Colonic mucosa (tissue), 4 donors: ENCODE data around the gene MEGF6. TPM values are rescaled to one million over a fixed set of nuclear protein-coding genes. Genes with fewer than 3 reads are reported as not detected.

Experiments
- DNase-seq: peaks from one replicate; pipeline ENCODE4 v3.0.0-alpha.2; 2020
- H3K27ac ChIP-seq: fragments of 200-600 bp; one replicate; pipeline ENCODE4 v1.8.0; 2021
- H3K27me3 ChIP-seq: fragments of 200-600 bp; one replicate; pipeline ENCODE4 v1.8.0; 2021
- H3K36me3 ChIP-seq: fragments of 200-600 bp; one replicate; pipeline ENCODE4 v1.8.0; 2021
- H3K4me1 ChIP-seq: fragments of 200-600 bp; one replicate; pipeline ENCODE4 v1.8.0; 2021; ENCODE audit warnings: mild to moderate bottlenecking
- H3K4me3 ChIP-seq: fragments of 200-600 bp; one replicate; pipeline ENCODE4 v1.8.0; 2021
- H3K9ac ChIP-seq, 2 donors: one replicate each; pipeline ENCODE4 v1.7.0; 2013; ENCODE audit warnings: control low read depth in 2 of 2, low read depth in 2 of 2, low read length in 2 of 2
- H3K9me3 ChIP-seq: fragments of 200-600 bp; one replicate; pipeline ENCODE4 v1.8.0; 2021
- intact Hi-C: fragments of 100-400 bp; cut with DNase I; formaldehyde crosslinking; loops from one replicate; pipeline ENCODE4 v1.14.1; 2022
- total RNA-seq, 2 donors: library from RNA; stranded (reverse); fragmentation: NEBNext Ultra II Directional in 1 of 2; extraction: Animal tissue kit (Norgen Biotek cat#: 25700) in 1 of 2; gene quantifications; one replicate each; pipeline ENCODE4 v1.2.1, GENCODE V29; 2021
- TF ChIP-seq, protein P1 (sequence below): fragments of 200-600 bp; IDR thresholded peaks from one replicate; pipeline ENCODE4 v1.8.0; 2022; ENCODE audit warnings: antibody characterized with exemption, mild to moderate bottlenecking
- donor health status: healthy.
- donor health status: DM: no; HTN: no; CAD: no.
- donor health status: DM: no; HTN: no; CAD: no.

The MEGF6 gene
- total RNA-seq, 2 donors from 2014 or later: 5.2 to 6.4 TPM

DNA sequence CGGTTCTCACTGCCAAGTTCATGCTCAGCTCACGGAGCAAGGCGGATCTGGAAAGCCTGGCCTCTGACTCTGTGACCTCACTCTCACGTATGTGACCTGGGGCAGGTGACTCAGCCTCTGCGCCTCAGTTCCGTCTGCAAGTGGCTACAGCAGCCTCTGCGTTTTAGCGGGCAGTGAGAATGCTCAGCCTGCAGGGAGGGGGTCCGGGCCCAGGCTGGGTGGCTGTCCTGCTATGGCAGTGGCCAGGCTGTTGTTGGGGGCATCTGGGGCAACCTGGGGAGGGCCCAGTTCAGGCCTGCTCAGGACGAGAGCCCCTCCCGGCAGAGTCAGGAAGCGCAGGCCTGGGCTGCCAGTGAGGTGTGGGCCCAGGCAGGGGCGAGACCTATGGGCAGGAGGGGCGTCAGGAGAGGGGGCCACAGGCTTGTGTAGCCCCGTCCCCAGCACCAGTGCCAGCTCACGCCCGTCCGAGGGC, 128.9 kb downstream of the MEGF6 start:
- no peak for DNase-seq

GRCh38 chr1:3481836-3482375, 129.4 kb downstream of the MEGF6 start:
- Histone ChIP-seq H3K9ac (peak overlapping the region in 1 of 2 donors; percentile 24), H3K4me1 (no peaks in the 10 kb centered on the region), H3K4me3 (no peak overlapping the region), H3K27ac (no peak overlapping the region), H3K27me3 (no peaks in the 10 kb centered on the region), H3K9me3 (no peaks in the 10 kb centered on the region), H3K36me3 (no peaks in the 10 kb centered on the region)
- TF ChIP-seq, protein P1, sequence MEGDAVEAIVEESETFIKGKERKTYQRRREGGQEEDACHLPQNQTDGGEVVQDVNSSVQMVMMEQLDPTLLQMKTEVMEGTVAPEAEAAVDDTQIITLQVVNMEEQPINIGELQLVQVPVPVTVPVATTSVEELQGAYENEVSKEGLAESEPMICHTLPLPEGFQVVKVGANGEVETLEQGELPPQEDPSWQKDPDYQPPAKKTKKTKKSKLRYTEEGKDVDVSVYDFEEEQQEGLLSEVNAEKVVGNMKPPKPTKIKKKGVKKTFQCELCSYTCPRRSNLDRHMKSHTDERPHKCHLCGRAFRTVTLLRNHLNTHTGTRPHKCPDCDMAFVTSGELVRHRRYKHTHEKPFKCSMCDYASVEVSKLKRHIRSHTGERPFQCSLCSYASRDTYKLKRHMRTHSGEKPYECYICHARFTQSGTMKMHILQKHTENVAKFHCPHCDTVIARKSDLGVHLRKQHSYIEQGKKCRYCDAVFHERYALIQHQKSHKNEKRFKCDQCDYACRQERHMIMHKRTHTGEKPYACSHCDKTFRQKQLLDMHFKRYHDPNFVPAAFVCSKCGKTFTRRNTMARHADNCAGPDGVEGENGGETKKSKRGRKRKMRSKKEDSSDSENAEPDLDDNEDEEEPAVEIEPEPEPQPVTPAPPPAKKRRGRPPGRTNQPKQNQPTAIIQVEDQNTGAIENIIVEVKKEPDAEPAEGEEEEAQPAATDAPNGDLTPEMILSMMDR: no peak
- intact Hi-C loops: no loop called here
- DNase-seq: no peak

More for the DNA sequence above, 128.9 kb downstream of the MEGF6 start:
- Histone ChIP-seq H3K4me3 (no peak overlapping the region), H3K4me1 (no peaks in the 10 kb centered on the region), H3K27ac (no peak overlapping the region), H3K27me3 (no peaks in the 10 kb centered on the region), H3K9me3 (no peaks in the 10 kb centered on the region), H3K36me3 (no peaks in the 10 kb centered on the region), H3K9ac (no peak overlapping the region)
- intact Hi-C loops: no loop called here
- TF ChIP-seq, protein P1: no peak

GRCh38 chr1:3481046-3481445, 130.3 kb downstream of the MEGF6 start:
- intact Hi-C loops: no loop called here
- no peak overlapping the region for H3K27ac ChIP-seq
- TF ChIP-seq, protein P1: no peak
- H3K9me3 ChIP-seq: no peaks in the 10 kb centered on the region
- no peak overlapping the region for H3K4me3 ChIP-seq
- no peaks in the 10 kb centered on the region for H3K36me3 ChIP-seq
- no peaks in the 10 kb centered on the region for H3K4me1 ChIP-seq
- no peaks in the 10 kb centered on the region for H3K27me3 ChIP-seq
- no peak overlapping the region for H3K9ac ChIP-seq
- no peak for DNase-seq

DNA sequence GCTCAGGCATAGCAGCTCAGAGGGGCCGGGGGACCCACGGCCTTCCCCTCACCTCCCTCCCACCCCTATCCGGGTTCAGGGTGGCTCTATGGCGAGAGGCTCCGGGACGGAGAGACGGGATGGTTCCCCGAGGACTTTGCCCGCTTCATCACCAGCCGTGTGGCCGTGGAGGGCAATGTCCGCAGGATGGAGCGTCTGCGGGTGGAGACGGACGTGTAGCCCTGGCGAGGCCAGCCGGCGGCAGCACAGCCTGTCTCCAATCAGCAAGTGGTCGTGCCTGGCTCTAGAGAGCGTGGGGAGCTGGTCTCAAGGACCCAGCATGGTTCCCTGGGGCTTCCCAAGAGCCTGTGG, 131.0 kb downstream of the MEGF6 start:
- TF ChIP-seq, protein P1: no peak
- no peak overlapping the region for H3K4me3 ChIP-seq
- H3K4me1 ChIP-seq: no peaks in the 10 kb centered on the region
- no peaks in the 10 kb centered on the region for H3K27me3 ChIP-seq
- no peak overlapping the region for H3K9ac ChIP-seq
- H3K27ac ChIP-seq: peak overlapping the region; percentile 44
- H3K36me3 ChIP-seq: no peaks in the 10 kb centered on the region
- intact Hi-C loops: no loop called here
- H3K9me3 ChIP-seq: no peaks in the 10 kb centered on the region
- peak; percentile 56 for DNase-seq

DNA sequence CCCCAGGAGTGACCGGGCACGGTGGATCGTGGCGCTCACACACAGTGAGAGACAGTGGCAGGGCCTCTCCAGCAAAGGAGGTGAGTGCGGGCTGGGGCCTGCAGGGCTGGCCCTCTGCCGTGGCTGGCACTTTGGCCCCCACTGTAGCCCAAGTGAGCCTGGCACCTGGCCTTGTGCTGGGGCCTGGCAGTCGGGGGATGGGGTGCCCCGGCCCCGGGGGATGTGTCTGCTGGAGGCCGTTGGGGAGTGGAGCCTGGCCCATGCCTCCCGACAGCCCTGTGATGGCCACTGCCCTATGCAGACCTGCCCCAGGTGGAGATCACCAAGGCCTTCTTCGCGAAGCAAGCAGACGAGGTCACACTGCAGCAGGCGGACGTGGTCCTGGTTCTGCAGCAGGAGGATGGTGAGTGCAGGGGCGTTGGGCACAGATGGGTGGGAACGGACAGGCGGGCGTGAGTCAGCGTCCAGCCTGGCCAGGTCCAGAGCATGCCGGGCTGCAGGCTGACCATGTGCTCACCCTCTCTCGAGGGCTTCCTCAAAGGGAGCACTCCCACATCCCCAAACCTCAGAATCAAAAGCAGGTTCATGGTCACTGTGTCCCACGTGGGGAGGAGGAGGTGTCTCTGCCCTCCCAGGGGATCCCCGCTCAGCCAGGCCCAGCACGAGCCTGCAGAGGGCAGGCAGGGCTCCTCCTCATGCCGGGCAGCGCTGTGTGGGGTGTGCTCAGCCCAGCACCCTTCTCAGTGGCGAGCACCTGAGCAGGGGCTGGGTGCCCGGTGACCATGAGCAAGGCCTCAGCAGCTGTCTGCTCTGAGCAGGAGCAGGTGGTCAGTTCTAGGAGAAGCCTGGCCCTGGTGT, 131.6 kb downstream of the MEGF6 start:
- Histone ChIP-seq H3K4me1 (no peaks in the 10 kb centered on the region), H3K27me3 (no peaks in the 10 kb centered on the region), H3K27ac (peak overlapping the region; percentile 44), H3K4me3 (no peak overlapping the region), H3K9me3 (no peaks in the 10 kb centered on the region), H3K36me3 (no peaks in the 10 kb centered on the region), H3K9ac (no peak overlapping the region)
- TF ChIP-seq, protein P1: no peak
- intact Hi-C loops: no loop called here
- DNase-seq: no peak
